Ectodermal cell (in vitro differentiated cells): ENCODE data around the gene ZMAT3.
"Not testable (repeated sequence)": the region's sequence is repeated elsewhere in the genome, so short reads cannot be mapped to it uniquely, and the experiment has no call there.

Source experiments
- H3K27ac ChIP-seq: 2 replicates; pipeline ENCODE4 v1.7.0; 2013; ENCODE audit warnings: mild to moderate bottlenecking, low read depth, low read length; ENCODE audit not compliant: insufficient read depth, poor library complexity, severe bottlenecking
- H3K27me3 ChIP-seq: 2 replicates; pipeline ENCODE4 v1.7.0; 2013; ENCODE audit warnings: mild to moderate bottlenecking, low read length; ENCODE audit not compliant: insufficient read depth, control insufficient read depth, poor library complexity, severe bottlenecking
- H3K36me3 ChIP-seq: one replicate; pipeline ENCODE4 v1.7.0; 2013; ENCODE audit warnings: low read length; ENCODE audit not compliant: control insufficient read depth, insufficient read depth
- H3K4me1 ChIP-seq: one replicate; pipeline ENCODE4 v1.7.0; 2013; ENCODE audit warnings: low read length; ENCODE audit not compliant: control insufficient read depth, insufficient read depth
- H3K4me3 ChIP-seq: 2 replicates; pipeline ENCODE4 v1.7.0; 2013; ENCODE audit warnings: low read depth, low read length, control low read depth; ENCODE audit not compliant: insufficient read depth
- H3K9me3 ChIP-seq: 2 replicates; pipeline ENCODE4 v1.7.0; 2013; ENCODE audit warnings: mild to moderate bottlenecking, low read length, moderate library complexity; ENCODE audit not compliant: control insufficient read depth
- WGBS, 2 experiments: methylation state at CpG; one replicate each; pipeline ENCODE4 v1.1.7; 2013; ENCODE audit warnings: missing lambda C conversion rate in 2 of 2; 5-methylcytosine and 5-hydroxymethylcytosine counted together

Gene ZMAT3

GRCh38 chr3:179069762-179070390, 1.7 kb downstream of the ZMAT3 start:
- H3K9me3 ChIP-seq: no peaks in the 10 kb centered on the region
- H3K4me3 ChIP-seq: no peak overlapping the region
- WGBS, 2 experiments: no CpG with 5 or more reads among the region's 1 CpG
- H3K4me1 ChIP-seq: no peaks in the 10 kb centered on the region
- H3K36me3 ChIP-seq: no peaks in the 10 kb centered on the region
- no peaks in the 10 kb centered on the region for H3K27me3 ChIP-seq
- H3K27ac ChIP-seq: no peak overlapping the region

DNA sequence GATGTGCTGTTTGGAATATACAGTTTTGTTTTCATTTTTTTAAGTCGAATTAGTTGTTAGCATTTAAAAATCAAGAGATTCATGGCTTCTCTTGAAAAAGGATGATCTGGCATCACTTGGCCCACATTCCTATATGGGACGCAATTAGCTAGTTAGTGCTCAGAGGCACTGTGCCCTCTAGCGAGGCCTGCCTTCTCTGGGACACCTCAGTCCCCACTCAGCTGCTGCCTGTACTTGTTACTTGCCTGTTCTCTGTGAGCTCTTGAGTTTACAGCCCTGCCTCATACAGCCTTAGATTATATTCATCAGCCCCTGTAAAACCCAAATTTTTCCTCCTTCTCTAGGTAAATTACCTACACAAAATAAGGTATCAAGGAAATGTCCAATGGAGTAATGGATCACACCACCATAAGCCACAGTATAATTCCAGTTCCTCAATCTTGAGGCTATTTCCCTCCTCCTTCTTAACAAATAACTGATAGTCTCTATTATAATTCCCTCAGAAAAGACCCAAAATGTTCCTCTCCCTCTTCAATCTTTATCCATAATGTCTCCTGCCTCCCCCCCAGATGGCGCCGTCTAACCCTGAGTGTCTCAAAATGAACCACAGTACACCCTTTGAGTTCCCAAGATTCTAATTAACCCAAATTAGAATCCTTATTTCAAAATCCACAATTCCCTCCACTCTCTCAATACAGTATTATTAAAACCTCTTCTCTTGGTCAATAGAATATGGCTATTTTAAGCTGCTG, 2.7 kb downstream of the ZMAT3 start:
- Histone ChIP-seq H3K4me3 (no peak overlapping the region), H3K9me3 (no peaks in the 10 kb centered on the region), H3K27ac (no peak overlapping the region), H3K4me1 (no peaks in the 10 kb centered on the region), H3K27me3 (no peaks in the 10 kb centered on the region), H3K36me3 (no peaks in the 10 kb centered on the region)
- 91 to 93% methylated on average over 5 of the region's 5 CpGs for WGBS, 2 experiments

DNA sequence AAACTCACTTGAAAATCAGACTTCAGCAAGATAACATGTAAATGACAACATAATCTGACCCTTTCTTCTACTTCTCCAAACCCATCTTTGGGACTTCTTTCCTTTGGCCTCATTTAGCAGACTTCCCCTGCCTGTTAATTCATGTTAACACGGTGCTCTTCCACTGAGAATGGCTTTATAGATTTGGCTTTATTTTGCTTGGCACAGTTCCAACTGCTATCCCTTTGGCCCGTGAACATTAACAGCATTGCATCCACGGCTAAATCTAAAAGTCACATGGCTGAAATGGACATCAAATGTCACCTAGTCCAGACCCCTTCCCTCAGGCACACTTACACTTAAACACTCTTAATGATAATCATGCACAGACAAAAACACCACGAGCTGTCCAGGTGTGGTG, 3.8 kb downstream of the ZMAT3 start:
- H3K9me3 ChIP-seq: no peaks in the 10 kb centered on the region
- H3K27ac ChIP-seq: no peak overlapping the region
- no peak overlapping the region for H3K4me3 ChIP-seq
- H3K4me1 ChIP-seq: no peaks in the 10 kb centered on the region
- H3K36me3 ChIP-seq: no peaks in the 10 kb centered on the region
- no peaks in the 10 kb centered on the region for H3K27me3 ChIP-seq
- WGBS, 2 experiments: 85 to 93% methylated on average over 4 of the region's 4 CpGs

DNA sequence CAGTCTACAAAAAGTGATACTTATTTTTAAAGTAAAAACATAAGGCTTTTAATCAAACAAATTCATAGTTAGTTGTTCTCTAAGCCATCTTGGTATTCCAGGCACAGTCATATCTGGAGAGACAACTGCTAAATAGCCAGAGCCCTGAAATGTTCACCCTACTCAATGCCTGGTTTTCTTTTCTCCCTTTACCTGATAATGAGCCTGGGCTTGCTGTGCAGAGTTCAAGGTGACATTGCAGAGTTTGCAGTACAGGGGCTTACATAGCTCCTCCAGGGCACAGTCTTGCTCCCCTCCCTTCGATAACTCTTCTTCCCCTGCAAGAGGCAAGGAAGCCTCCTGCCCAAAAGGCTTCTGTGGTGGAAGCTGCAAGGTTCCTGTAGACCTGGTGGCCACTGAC, 4.3 kb downstream of the ZMAT3 start:
- Histone ChIP-seq H3K36me3 (no peaks in the 10 kb centered on the region), H3K27me3 (no peaks in the 10 kb centered on the region), H3K4me1 (no peaks in the 10 kb centered on the region), H3K9me3 (no peaks in the 10 kb centered on the region), H3K4me3 (no peak overlapping the region), H3K27ac (no peak overlapping the region)
- 89 to 93% methylated on average over 1 of the region's 1 CpG for WGBS, 2 experiments

- no peaks in the 10 kb centered on the region for H3K27me3 ChIP-seq
- no peaks in the 10 kb centered on the region for H3K36me3 ChIP-seq
- 86 to 92% methylated on average over 5 to 6 of the region's 6 CpGs for WGBS, 2 experiments
- H3K27ac ChIP-seq: no peak overlapping the region
- no peaks in the 10 kb centered on the region for H3K4me1 ChIP-seq
- H3K9me3 ChIP-seq: no peaks in the 10 kb centered on the region
- H3K4me3 ChIP-seq: no peak overlapping the region
Observed at GRCh38 chr3:179063945-179064560, 7.6 kb downstream of the ZMAT3 start.

- no peaks in the 10 kb centered on the region for H3K27me3 ChIP-seq
- 95 to 96% methylated on average over 7 to 8 of the region's 8 CpGs for WGBS, 2 experiments
- H3K36me3 ChIP-seq: no peaks in the 10 kb centered on the region
- H3K4me1 ChIP-seq: no peaks in the 10 kb centered on the region
- H3K4me3 ChIP-seq: no peak overlapping the region
- no peak overlapping the region for H3K27ac ChIP-seq
- no peaks in the 10 kb centered on the region for H3K9me3 ChIP-seq
Observed at GRCh38 chr3:179056326-179056725, 15.3 kb downstream of the ZMAT3 start.

GRCh38 chr3:179054565-179054964, 17.0 kb downstream of the ZMAT3 start:
- not testable (repeated sequence) for H3K4me1 ChIP-seq, H3K9me3 ChIP-seq, H3K4me3 ChIP-seq, H3K27ac ChIP-seq, H3K27me3 ChIP-seq, H3K36me3 ChIP-seq
- WGBS, 2 experiments: 88 to 90% methylated on average over 13 of the region's 13 CpGs

DNA sequence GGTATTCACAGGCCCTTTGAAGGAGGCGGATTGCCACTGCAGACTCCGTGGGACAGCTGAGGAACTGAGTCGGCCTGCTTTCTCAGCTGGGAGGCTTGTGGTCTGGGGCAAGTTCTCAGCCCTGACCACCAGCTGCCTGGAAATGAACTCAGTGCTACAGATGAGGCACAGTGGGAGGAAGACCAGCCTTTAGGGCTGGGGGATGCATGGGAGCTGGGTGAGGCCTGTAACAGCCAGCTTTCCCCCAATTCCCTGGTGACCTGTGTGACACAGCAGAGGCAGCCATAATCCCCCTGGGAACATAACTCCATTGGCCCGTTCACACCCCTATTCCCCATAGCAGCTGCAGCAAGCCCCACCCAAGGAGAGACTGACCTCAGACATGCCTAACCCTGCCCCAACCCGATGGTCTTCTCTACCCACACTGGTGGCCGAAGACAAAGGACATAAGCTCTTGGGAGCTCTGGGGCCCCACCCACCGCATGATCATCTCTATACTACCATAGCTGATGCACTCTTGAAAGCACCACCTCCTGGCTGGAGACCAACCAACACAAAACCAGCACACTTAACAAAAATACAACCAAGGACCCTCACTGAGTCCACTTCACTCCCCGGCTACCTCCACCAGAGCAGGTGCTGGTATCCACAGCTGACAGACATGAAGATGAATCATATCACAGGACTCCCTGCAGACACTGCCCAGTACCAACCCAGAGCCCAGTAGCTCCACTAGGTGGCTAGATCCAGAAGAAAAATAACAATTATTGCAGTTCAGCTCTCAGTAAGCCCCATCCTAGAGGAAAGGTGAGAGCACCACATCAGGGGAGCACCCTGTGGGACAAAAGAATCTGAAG, 24.9 kb downstream of the ZMAT3 start:
- 92 to 94% methylated on average over 8 of the region's 8 CpGs for WGBS, 2 experiments
- Histone ChIP-seq H3K27ac (no peak overlapping the region), H3K27me3 (no peaks in the 10 kb centered on the region), H3K4me1 (no peaks in the 10 kb centered on the region), H3K9me3 (no peaks in the 10 kb centered on the region), H3K36me3 (no peaks in the 10 kb centered on the region), H3K4me3 (no peak overlapping the region)

DNA sequence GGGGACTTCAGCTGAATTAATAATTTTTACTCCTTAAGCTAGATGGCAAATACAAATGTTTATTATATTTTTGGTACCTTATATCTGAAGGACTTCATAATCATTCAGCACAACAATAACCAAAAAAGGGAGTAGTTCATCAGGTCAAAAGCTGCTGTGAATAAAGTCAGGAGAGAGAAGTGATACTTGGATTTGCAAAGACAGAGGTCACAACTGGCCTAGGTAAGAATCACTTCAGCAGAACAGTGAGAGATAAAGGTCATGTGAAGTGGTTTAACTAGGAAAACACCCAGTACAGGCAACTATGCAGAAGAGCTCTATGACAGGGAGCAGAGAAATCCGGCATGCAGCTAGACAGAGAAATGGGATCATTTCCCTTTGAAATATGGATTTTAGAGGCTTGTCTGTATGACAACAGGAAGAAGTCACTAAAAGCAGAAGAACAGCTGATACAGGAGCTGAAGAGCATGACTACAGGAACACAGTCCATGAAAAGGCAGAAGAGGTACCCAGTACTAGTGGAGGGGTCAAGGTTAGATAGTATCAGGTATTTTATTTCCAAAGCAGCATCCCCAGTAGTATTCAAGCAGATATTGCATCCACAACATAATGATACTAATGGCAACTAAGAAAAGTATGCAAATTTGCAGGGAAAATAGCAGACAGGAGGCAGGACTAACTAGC, 25.7 kb downstream of the ZMAT3 start:
- no peak overlapping the region for H3K4me3 ChIP-seq
- no peaks in the 10 kb centered on the region for H3K27me3 ChIP-seq
- no peaks in the 10 kb centered on the region for H3K9me3 ChIP-seq
- no peak overlapping the region for H3K27ac ChIP-seq
- 93 to 94% methylated on average over 1 of the region's 1 CpG for WGBS, 2 experiments
- no peaks in the 10 kb centered on the region for H3K4me1 ChIP-seq
- H3K36me3 ChIP-seq: no peaks in the 10 kb centered on the region
